Kidney epithelial cell (primary cell): Measurements from ENCODE around the gene TFF2. TPM values are rescaled to one million over a fixed set of nuclear protein-coding genes. Genes with fewer than 3 reads are reported as not detected.

ENCODE experiments used
- DNase-seq: peaks from one replicate; pipeline ENCODE4 v3.0.0-alpha.2; 2010; ENCODE audit warnings: low read depth
- H3K27me3 ChIP-seq: 2 replicates; pipeline ENCODE4 v1.6.0; 2011; ENCODE audit warnings: low read length; ENCODE audit not compliant: control insufficient read depth, insufficient read depth
- H3K36me3 ChIP-seq: 2 replicates; pipeline ENCODE4 v1.5.1; 2011; ENCODE audit warnings: low read length; ENCODE audit not compliant: control insufficient read depth, insufficient read depth
- H3K4me3 ChIP-seq: 2 replicates; pipeline ENCODE4 v1.5.1; 2011; ENCODE audit warnings: low read depth, mild to moderate bottlenecking, control low read depth, low read length
- total RNA-seq: library from RNA; depleted of rRNA; stranded (reverse); fragments of >200 nt; gene quantifications from 2 replicates; pipeline ENCODE4 v1.2.3, GENCODE V29; 2015
- TF ChIP-seq, protein P1 (sequence below): IDR thresholded peaks from 2 replicates; pipeline ENCODE4 v1.5.1; 2011; ENCODE audit warnings: mild to moderate bottlenecking, moderate library complexity, low read length, control low read depth, inconsistent platforms; ENCODE audit not compliant: insufficient read depth, poor library complexity, severe bottlenecking

TFF2 gene
- total RNA-seq, 1 donor from 2014 or later: not detected

DNA sequence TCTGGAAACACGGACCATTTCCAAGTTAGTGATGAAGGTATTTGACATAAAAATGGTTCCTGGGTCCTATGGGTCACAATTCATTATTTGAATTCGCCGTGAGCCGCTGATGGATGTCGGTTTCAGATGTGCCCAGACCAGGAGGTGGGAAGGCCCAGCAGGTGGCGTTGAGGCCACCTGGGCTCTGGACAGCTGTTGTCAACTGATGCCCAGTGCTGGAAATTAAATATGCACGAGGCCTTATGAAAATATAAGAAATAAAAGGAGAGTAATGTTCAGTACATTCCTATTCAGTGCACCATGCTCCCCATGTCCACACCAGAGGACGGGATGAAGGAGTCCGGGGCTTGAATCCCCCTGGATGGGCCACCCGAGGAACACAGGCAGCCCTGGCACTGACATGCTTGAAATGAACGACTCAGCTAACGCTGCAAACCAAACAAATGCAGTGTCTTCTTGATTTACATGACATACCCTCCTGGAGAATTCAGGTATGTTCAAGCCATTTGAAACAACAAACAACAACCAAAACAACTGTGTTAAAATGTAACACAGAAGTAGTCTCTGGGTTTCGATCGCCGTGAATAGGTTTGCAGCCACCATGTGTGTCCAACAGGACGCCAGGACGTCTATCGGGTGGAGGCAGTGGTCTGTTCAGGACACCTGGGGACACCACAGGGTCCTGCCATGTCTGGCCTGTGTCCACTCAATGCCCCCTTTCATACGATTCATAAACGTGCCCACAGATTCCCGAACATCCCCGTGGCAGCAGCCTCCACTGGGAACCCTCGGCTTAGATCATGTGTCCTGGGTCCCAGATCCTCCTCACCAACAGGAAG, 41.7 kb downstream of the TFF2 start:
- DNase-seq: no peak
- H3K27me3 ChIP-seq: peaks cover 26% of the 10 kb centered on the region
- H3K4me3 ChIP-seq: no peak overlapping the region
- no peaks in the 10 kb centered on the region for H3K36me3 ChIP-seq
- TF ChIP-seq, protein P1, sequence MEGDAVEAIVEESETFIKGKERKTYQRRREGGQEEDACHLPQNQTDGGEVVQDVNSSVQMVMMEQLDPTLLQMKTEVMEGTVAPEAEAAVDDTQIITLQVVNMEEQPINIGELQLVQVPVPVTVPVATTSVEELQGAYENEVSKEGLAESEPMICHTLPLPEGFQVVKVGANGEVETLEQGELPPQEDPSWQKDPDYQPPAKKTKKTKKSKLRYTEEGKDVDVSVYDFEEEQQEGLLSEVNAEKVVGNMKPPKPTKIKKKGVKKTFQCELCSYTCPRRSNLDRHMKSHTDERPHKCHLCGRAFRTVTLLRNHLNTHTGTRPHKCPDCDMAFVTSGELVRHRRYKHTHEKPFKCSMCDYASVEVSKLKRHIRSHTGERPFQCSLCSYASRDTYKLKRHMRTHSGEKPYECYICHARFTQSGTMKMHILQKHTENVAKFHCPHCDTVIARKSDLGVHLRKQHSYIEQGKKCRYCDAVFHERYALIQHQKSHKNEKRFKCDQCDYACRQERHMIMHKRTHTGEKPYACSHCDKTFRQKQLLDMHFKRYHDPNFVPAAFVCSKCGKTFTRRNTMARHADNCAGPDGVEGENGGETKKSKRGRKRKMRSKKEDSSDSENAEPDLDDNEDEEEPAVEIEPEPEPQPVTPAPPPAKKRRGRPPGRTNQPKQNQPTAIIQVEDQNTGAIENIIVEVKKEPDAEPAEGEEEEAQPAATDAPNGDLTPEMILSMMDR: no peak

DNA sequence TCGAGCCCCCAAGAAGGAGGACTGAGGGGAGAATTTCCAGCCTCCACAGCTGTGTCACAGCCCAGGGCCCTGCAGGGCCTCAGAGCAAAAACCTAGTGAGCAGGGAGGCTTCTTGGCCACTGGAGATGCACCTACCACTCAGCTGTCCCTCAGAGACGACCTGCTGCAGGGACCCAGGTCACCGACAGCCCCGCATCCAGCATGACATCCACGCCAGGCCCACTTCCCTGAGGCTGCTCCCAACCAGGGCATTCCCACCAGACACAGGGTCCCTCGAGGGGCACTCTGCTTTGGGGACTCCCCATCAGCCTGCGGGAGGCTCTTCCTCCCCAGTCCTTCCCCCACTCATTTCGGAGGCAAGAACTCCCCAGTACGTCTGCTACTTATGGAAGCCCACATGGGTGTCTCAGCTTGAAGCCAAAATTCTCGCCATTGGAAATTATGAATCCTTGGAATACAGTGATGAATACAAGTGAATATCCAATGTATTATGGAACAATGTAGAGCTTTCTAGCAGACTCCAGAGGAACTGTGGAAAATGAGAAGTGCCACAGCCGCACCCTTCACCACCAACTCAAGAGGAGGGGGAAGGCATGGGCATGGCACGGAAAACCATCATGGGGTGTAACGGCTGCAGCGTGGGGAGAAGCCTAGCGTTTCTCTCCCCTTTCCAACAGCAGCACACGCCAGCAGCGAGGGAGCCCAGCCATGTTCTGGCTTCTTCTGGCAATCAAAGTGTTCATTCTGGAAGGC, 42.5 kb downstream of the TFF2 start:
- TF ChIP-seq, protein P1: no peak
- no peaks in the 10 kb centered on the region for H3K36me3 ChIP-seq
- H3K27me3 ChIP-seq: peaks cover 24% of the 10 kb centered on the region
- no peak for DNase-seq
- no peak overlapping the region for H3K4me3 ChIP-seq

DNA sequence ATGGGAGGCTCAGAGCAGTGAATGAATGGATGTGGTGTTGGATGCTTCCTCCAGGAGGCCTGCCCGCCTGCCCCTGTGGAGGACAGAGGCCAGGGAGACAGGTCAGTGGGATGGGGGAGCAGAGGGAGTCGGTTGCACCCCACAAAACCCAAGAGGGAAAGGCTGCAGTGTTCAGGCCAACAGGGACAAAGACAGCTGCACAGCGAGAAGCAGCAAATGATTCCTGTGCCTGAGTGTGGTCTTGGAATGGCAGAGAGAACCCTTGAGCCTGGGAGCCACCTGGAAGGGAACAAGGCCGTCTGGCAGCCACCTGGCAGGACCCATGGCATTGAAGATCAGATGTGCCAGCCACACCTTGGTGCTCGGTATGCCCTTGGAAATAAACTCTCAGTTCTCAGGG, 43.7 kb downstream of the TFF2 start:
- Histone ChIP-seq H3K4me3 (no peak overlapping the region), H3K36me3 (no peaks in the 10 kb centered on the region), H3K27me3 (peaks cover 26% of the 10 kb centered on the region)
- no peak for DNase-seq
- TF ChIP-seq, protein P1: no peak

DNA sequence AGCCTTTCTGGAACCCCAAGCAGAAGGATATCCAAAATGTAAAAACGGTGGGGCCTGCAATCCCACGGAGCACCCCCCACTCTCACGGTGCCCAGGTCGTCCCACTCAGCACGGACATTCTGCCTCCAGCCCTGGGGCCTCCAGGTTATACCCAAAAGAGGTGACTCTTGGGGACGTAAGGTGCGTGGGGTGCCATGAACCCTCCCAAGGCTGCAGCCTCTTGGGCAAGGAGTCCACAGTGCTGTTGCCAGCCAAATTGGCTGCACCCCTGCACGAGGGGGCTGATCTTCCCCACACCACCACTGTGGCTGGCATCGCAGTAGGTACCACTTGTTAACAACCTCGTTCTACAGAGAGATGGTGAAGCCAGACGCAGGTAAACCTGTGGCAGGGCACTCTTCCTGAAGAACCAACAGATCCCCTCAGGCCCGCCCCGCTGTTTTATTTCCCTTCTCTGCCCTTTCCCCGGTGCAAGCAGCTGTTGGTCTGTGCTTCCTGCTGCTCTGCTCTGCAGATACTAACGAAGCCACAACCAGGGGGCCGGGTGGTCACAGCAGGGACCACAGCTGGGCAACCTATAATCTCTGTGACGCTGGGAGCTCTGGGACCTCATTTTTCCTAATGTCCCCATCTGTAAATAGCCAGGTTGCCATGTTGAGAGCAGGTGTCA, 44.3 kb downstream of the TFF2 start:
- DNase-seq: no peak
- Histone ChIP-seq H3K27me3 (peaks cover 28% of the 10 kb centered on the region), H3K4me3 (no peak overlapping the region), H3K36me3 (no peaks in the 10 kb centered on the region)
- TF ChIP-seq, protein P1: no peak

DNA sequence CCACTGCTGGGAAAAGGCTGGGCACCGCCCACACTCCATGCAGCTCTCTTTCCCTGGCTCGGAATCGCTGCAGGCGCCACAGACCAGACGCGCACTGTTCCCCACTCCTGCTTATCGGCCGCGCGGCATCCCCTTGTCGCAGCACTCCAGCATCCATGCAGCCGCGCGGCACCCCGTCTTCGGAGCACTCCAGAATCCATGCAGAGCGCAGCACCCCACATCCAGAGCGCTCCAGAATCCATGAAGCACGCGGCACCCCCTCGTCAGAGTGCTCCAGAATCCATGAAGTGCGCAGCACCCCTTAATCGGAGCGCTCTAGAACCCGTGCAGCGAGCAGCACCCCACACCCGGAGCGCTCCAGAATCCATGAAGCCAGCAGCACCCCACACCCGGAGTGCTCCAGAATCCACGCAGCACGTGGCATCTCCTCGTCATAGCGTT, 45.1 kb downstream of the TFF2 start:
- TF ChIP-seq, protein P1: no peak
- H3K36me3 ChIP-seq: no peaks in the 10 kb centered on the region
- no peak for DNase-seq
- H3K27me3 ChIP-seq: peaks cover 28% of the 10 kb centered on the region
- H3K4me3 ChIP-seq: no peak overlapping the region
